ENCODE data around the gene CYP2R1.
"Not testable (repeated sequence)": the region's sequence is repeated elsewhere in the genome, so short reads cannot be mapped to it uniquely, and the experiment has no call there.

Gene CYP2R1

DNA sequence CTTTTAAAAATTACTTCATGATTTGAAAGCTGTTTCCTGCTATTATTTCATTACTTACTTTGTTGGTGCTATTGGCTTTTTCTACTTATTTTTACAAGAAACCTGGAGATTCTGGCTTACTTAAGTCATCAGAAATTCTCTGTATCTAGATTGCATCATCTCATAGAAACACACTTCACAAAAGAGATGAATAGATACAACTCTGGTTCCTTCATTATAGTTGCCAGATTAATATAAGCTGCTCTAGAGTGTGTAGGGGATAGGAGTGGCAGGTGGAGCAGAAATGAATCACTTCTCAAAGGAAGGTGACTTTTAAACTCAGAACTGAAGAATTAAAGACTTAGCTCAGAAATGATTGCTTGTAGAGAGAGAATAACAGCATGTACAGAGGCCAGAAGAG, 20.0 kb downstream of the CYP2R1 start:
- peaks cover 13% of the 10 kb centered on the region for H3K36me3 ChIP-seq (ENCODE audit: insufficient read depth, low read length)
- no peak overlapping the region for H3K4me3 ChIP-seq (ENCODE audit: low read depth, low read length, poor library complexity, severe bottlenecking)
- no peak overlapping the region for H3K4me2 ChIP-seq (ENCODE audit: low read length)
- H3K9me2 ChIP-seq (ENCODE audit: low read depth, low read length) = no peaks in the 10 kb centered on the region
- H2AFZ ChIP-seq (ENCODE audit: low read length) = no peak overlapping the region
- no peaks in the 10 kb centered on the region for H3K4me1 ChIP-seq (ENCODE audit: insufficient read depth, low read length, severe bottlenecking)
- H4K20me1 ChIP-seq (ENCODE audit: insufficient read depth, low read length) = no peaks in the 10 kb centered on the region
- H3K27ac ChIP-seq (ENCODE audit: low read depth, low read length, poor library complexity, severe bottlenecking) = no peak overlapping the region
- no peaks in the 10 kb centered on the region for H3K79me2 ChIP-seq (ENCODE audit: insufficient read depth, low read length)
- TF ChIP-seq, protein P1, sequence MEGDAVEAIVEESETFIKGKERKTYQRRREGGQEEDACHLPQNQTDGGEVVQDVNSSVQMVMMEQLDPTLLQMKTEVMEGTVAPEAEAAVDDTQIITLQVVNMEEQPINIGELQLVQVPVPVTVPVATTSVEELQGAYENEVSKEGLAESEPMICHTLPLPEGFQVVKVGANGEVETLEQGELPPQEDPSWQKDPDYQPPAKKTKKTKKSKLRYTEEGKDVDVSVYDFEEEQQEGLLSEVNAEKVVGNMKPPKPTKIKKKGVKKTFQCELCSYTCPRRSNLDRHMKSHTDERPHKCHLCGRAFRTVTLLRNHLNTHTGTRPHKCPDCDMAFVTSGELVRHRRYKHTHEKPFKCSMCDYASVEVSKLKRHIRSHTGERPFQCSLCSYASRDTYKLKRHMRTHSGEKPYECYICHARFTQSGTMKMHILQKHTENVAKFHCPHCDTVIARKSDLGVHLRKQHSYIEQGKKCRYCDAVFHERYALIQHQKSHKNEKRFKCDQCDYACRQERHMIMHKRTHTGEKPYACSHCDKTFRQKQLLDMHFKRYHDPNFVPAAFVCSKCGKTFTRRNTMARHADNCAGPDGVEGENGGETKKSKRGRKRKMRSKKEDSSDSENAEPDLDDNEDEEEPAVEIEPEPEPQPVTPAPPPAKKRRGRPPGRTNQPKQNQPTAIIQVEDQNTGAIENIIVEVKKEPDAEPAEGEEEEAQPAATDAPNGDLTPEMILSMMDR (IDR thresholded peaks at IDR 0.05; ENCODE audit: low read length) = no peak
- TF ChIP-seq EZH2 (IDR thresholded peaks at IDR 0.05; ENCODE audit: borderline replicate concordance, low read length) = no peak
- H3F3A ChIP-seq (ENCODE audit: insufficient read depth, low read length) = no peaks in the 10 kb centered on the region
- H3K9me3 ChIP-seq (ENCODE audit: low read length) = no peaks in the 10 kb centered on the region
- H3K27me3 ChIP-seq (ENCODE audit: insufficient read depth, low read length) = no peaks in the 10 kb centered on the region
- no peak overlapping the region for H3K9ac ChIP-seq (ENCODE audit: low read length)

DNA sequence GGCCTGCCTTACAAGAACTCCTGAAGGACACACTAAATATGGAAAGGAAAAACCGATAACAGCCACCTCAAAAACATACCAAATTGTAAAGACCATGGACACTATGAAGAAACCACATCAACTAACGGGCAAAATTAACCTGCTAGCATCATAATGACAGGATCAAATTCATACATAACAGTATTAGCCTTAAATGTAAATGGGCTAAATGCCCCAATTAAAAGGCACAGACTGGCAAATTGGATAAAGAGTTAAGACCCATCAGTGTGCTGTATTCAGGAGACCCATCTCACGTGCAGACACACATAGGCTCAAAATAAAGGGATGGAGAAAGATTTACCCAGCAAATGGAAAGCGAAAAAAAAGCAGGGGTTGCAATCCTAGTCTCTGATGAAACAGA, 28.3 kb downstream of the CYP2R1 start:
- not testable (repeated sequence) for H4K20me1 ChIP-seq (ENCODE audit: insufficient read depth, low read length); H3K4me1 ChIP-seq (ENCODE audit: insufficient read depth, low read length, severe bottlenecking); H3K4me2 ChIP-seq (ENCODE audit: low read length); H3K27ac ChIP-seq (ENCODE audit: low read depth, low read length, poor library complexity, severe bottlenecking); H3K9me2 ChIP-seq (ENCODE audit: low read depth, low read length); H3K36me3 ChIP-seq (ENCODE audit: insufficient read depth, low read length); H3F3A ChIP-seq (ENCODE audit: insufficient read depth, low read length); H3K9ac ChIP-seq (ENCODE audit: low read length); H3K27me3 ChIP-seq (ENCODE audit: insufficient read depth, low read length); H3K9me3 ChIP-seq (ENCODE audit: low read length); H3K4me3 ChIP-seq (ENCODE audit: low read depth, low read length, poor library complexity, severe bottlenecking); H2AFZ ChIP-seq (ENCODE audit: low read length); H3K79me2 ChIP-seq (ENCODE audit: insufficient read depth, low read length)

GRCh38 chr11:14861680-14862079, 30.4 kb downstream of the CYP2R1 start:
- peaks cover 9% of the 10 kb centered on the region for H3K4me1 ChIP-seq (ENCODE audit: insufficient read depth, low read length, severe bottlenecking)
- no peak overlapping the region for H3K4me2 ChIP-seq (ENCODE audit: low read length)
- H3F3A ChIP-seq (ENCODE audit: insufficient read depth, low read length) = no peaks in the 10 kb centered on the region
- no peaks in the 10 kb centered on the region for H3K9me2 ChIP-seq (ENCODE audit: low read depth, low read length)
- H3K79me2 ChIP-seq (ENCODE audit: insufficient read depth, low read length) = no peaks in the 10 kb centered on the region
- H4K20me1 ChIP-seq (ENCODE audit: insufficient read depth, low read length) = no peaks in the 10 kb centered on the region
- no peaks in the 10 kb centered on the region for H3K36me3 ChIP-seq (ENCODE audit: insufficient read depth, low read length)
- no peaks in the 10 kb centered on the region for H3K9me3 ChIP-seq (ENCODE audit: low read length)
- TF ChIP-seq, protein P1 (IDR thresholded peaks at IDR 0.05; ENCODE audit: low read length) = no peak
- no peak for TF ChIP-seq EZH2 (IDR thresholded peaks at IDR 0.05; ENCODE audit: borderline replicate concordance, low read length)
- no peak overlapping the region for H3K9ac ChIP-seq (ENCODE audit: low read length)
- H3K4me3 ChIP-seq (ENCODE audit: low read depth, low read length, poor library complexity, severe bottlenecking) = no peak overlapping the region
- no peaks in the 10 kb centered on the region; the same call in 1 of the 2 replicates for H3K27me3 ChIP-seq (ENCODE audit: insufficient read depth, low read length)
- no peak overlapping the region for H2AFZ ChIP-seq (ENCODE audit: low read length)
- no peak overlapping the region for H3K27ac ChIP-seq (ENCODE audit: low read depth, low read length, poor library complexity, severe bottlenecking)

DNA sequence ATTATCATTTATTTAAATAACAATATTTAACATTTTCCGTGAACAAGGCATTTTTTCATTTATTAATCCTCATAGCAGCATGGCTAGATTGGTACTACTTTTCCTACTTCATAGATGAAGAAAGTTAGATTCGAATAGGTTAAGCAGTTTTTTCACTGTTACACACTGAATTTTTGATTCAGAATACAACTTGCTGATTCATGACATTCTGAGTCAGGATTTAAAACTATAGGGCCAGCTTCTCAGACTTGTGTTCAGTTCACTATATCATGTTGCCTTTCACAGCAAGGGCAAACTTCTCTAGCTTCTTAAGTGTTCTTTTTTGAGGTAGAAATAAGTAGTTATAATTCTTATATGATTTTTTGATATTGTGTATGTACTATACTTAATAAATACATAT, 31.5 kb downstream of the CYP2R1 start:
- Histone ChIP-seq H3K27ac (ENCODE audit: low read depth, low read length, poor library complexity, severe bottlenecking) (no peak overlapping the region), H3K4me1 (ENCODE audit: insufficient read depth, low read length, severe bottlenecking) (peaks cover 9% of the 10 kb centered on the region), H3K36me3 (ENCODE audit: insufficient read depth, low read length) (no peaks in the 10 kb centered on the region), H4K20me1 (ENCODE audit: insufficient read depth, low read length) (no peaks in the 10 kb centered on the region), H3K9me3 (ENCODE audit: low read length) (no peaks in the 10 kb centered on the region), H3K79me2 (ENCODE audit: insufficient read depth, low read length) (no peaks in the 10 kb centered on the region), H3K27me3 (ENCODE audit: insufficient read depth, low read length) (no peaks in the 10 kb centered on the region; the same call in 1 of the 2 replicates), H2AFZ (ENCODE audit: low read length) (no peak overlapping the region), H3K4me3 (ENCODE audit: low read depth, low read length, poor library complexity, severe bottlenecking) (no peak overlapping the region), H3F3A (ENCODE audit: insufficient read depth, low read length) (no peaks in the 10 kb centered on the region), H3K4me2 (ENCODE audit: low read length) (no peak overlapping the region), H3K9me2 (ENCODE audit: low read depth, low read length) (no peaks in the 10 kb centered on the region), H3K9ac (ENCODE audit: low read length) (no peak overlapping the region)
- TF ChIP-seq, protein P1 (IDR thresholded peaks at IDR 0.05; ENCODE audit: low read length) = no peak
- no peak for TF ChIP-seq EZH2 (IDR thresholded peaks at IDR 0.05; ENCODE audit: borderline replicate concordance, low read length)
